CD4-positive, alpha-beta T cell (primary cell): ENCODE measurements around the gene NOC4L. TPM values are rescaled to one million over a fixed set of nuclear protein-coding genes. Genes with fewer than 3 reads are reported as not detected.
A peak's percentile ranks its signal among the peaks of the same experiment; 100 is the strongest.

Experiments
- ATAC-seq: fragments of 200-7000 bp; cut with Tn5 transposase; one replicate; pipeline ENCODE4 v1.10.0; 2022; ENCODE audit warnings: mild to moderate bottlenecking; ENCODE audit not compliant: poor library complexity
- CTCF ChIA-PET: fragments of 350-600 bp; sonication (Branson Sonifier 250); formaldehyde crosslinking; loops from one replicate; lab custom pipeline; 2021; ENCODE audit warnings: antibody characterized with exemption, inconsistent platforms; lab: Charles Lee
- POLR2A ChIA-PET: fragments of 350-600 bp; sonication (Branson Sonifier 250); formaldehyde crosslinking; loops from one replicate; lab custom pipeline; 2021; ENCODE audit warnings: antibody characterized with exemption, inconsistent platforms; lab: Charles Lee
- DNase-seq, 14 experiments: peaks; one replicate each; pipeline ENCODE4 v3.0.0-alpha.2; 2013 to 2020; ENCODE audit warnings: mixed read lengths in 2 of 14
- H3K27ac ChIP-seq, 2 donors: one replicate each; pipeline versions ENCODE4 v1.5.1 to v1.7.0; 2013; ENCODE audit warnings: low read length in 2 of 2, low read depth in 1 of 2, mild to moderate bottlenecking in 1 of 2
- H3K27me3 ChIP-seq, 2 experiments: 1 replicate in 1 of 2; 2 replicates in 1 of 2; pipeline versions ENCODE4 v1.6.1 to v1.7.0; 2013; ENCODE audit warnings: low read length in 2 of 2, control low read depth in 1 of 2, mild to moderate bottlenecking in 1 of 2, moderate library complexity in 1 of 2; ENCODE audit not compliant: insufficient read depth in 2 of 2, control insufficient read depth in 1 of 2
- H3K36me3 ChIP-seq: one replicate; pipeline ENCODE4 v1.6.1; 2013; ENCODE audit warnings: low read length, control low read depth; ENCODE audit not compliant: insufficient read depth
- H3K4me1 ChIP-seq: one replicate; pipeline ENCODE4 v1.6.1; 2013; ENCODE audit warnings: low read length, control low read depth; ENCODE audit not compliant: insufficient read depth
- H3K4me3 ChIP-seq: one replicate; pipeline ENCODE4 v1.5.1; 2013; ENCODE audit warnings: mild to moderate bottlenecking, low read length, moderate library complexity
- H3K9me3 ChIP-seq, 2 experiments: 1 replicate in 1 of 2; 2 replicates in 1 of 2; pipeline versions ENCODE4 v1.6.1 to v1.7.0; 2013; ENCODE audit warnings: low read length in 2 of 2, mild to moderate bottlenecking in 2 of 2, control low read depth in 1 of 2, moderate library complexity in 1 of 2; ENCODE audit not compliant: control insufficient read depth in 1 of 2, insufficient read depth in 1 of 2
- H3K27ac Mint-ChIP-seq: one replicate; pipeline ENCODE4 v1.8.0; 2020; ENCODE audit warnings: mixed read lengths
- H3K27me3 Mint-ChIP-seq: one replicate; pipeline ENCODE4 v1.8.0; 2021; ENCODE audit warnings: mixed read lengths
- H3K36me3 Mint-ChIP-seq: one replicate; pipeline ENCODE4 v1.8.0; 2021; ENCODE audit warnings: low read depth, mixed read lengths
- H3K4me1 Mint-ChIP-seq: one replicate; pipeline ENCODE4 v1.8.0; 2021; ENCODE audit warnings: low read depth, mixed read lengths
- H3K4me3 Mint-ChIP-seq: one replicate; pipeline ENCODE4 v1.8.0; 2020; ENCODE audit warnings: mild to moderate bottlenecking, mixed read lengths
- H3K9me3 Mint-ChIP-seq: one replicate; pipeline ENCODE4 v1.8.0; 2020; ENCODE audit warnings: mixed read lengths
- intact Hi-C, 2 experiments: fragments of 100-400 bp; cut with DNase I in 1 of 2; cut with micrococcal nuclease in 1 of 2; formaldehyde crosslinking; loops; one replicate each; pipeline versions ENCODE4 v1.15.1 to v1.9.0; 2023 to 2025; cut with DNase I, micrococcal nuclease
- total RNA-seq, 174 experiments: library from RNA in 2 of 174; stranded (reverse) in 2 of 174; gene quantifications; one replicate each; pipeline ENCODE4 v1.2.3 and lab custom pipeline; 2021 to 2026
- TF ChIP-seq, protein P1 (sequence below): fragments of 200-600 bp; IDR thresholded peaks from one replicate; pipeline ENCODE4 v1.8.0; 2022; ENCODE audit warnings: antibody characterized with exemption, mild to moderate bottlenecking

The NOC4L gene
- total RNA-seq, 2 experiments from 2014 or later = 21.8 to 22.3 TPM

DNA sequence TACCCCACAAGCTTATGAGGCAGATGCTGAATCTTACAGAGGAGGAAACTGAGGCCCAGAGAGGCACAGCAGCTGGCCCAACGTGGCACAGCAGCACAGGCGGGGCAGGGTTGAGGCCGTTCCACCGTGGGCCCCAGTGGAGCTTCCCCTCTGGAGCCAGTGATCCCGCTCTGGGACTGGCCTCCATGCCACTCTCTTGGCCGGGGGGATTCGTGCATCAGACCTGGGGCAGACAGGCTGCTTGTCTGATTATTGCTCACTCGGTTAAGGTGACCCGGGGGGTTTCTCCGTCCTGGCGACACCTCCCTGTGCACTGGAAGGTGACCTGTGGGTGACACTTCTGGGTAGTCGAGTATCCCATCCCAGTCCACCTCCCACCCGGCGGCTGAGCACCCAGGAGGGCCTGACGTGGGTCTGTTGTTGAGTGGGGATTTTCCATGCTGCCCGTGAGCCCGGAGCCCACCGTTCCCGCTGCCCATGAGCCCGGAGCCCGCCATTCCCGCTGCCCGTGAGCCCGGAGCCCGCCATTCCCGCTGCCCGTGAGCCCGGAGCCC is 27.8 kb downstream of the NOC4L start:
- no peak overlapping the region for H3K4me3 ChIP-seq
- peaks cover 0 to 22% of the 10 kb centered on the region in 2 experiments for H3K9me3 ChIP-seq
- Mint-ChIP-seq H3K4me1 (peaks cover 14% of the 10 kb centered on the region), H3K27ac (no peak overlapping the region), H3K27me3 (peaks cover 12% of the 10 kb centered on the region), H3K4me3 (no peak overlapping the region), H3K9me3 (no peaks in the 10 kb centered on the region), H3K36me3 (no peaks in the 10 kb centered on the region)
- ATAC-seq = no peak
- no peak for DNase-seq
- peaks cover 44% of the 10 kb centered on the region for H3K4me1 ChIP-seq
- no peaks in the 10 kb centered on the region for H3K36me3 ChIP-seq
- H3K27ac ChIP-seq = no peak overlapping the region
- intact Hi-C loops = no loop called here
- ChIA-PET CTCF (no interaction called here), POLR2A (no interaction called here)
- TF ChIP-seq, protein P1, sequence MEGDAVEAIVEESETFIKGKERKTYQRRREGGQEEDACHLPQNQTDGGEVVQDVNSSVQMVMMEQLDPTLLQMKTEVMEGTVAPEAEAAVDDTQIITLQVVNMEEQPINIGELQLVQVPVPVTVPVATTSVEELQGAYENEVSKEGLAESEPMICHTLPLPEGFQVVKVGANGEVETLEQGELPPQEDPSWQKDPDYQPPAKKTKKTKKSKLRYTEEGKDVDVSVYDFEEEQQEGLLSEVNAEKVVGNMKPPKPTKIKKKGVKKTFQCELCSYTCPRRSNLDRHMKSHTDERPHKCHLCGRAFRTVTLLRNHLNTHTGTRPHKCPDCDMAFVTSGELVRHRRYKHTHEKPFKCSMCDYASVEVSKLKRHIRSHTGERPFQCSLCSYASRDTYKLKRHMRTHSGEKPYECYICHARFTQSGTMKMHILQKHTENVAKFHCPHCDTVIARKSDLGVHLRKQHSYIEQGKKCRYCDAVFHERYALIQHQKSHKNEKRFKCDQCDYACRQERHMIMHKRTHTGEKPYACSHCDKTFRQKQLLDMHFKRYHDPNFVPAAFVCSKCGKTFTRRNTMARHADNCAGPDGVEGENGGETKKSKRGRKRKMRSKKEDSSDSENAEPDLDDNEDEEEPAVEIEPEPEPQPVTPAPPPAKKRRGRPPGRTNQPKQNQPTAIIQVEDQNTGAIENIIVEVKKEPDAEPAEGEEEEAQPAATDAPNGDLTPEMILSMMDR = no peak
- peaks cover 3 to 5% of the 10 kb centered on the region in 2 experiments for H3K27me3 ChIP-seq

DNA sequence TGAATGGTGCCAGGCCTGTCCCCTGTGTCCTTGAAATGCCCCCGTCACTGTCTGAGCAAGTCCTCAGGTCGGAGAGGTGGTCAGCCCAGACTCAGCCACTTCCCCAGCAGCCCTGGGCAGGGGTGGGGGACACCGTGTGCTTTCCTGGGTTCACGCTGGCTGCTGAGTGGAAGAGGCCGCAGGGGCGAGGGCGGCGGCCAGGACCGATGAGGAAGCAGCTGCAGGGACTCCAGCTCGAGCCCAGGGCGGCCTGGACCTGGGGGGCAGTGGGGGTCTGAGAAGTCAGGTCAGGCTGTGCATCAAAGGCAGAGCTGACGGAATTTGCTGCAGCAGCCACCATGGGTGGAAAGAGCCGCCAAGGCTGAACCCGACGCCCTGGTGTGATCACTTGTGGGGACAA is 28.4 kb downstream of the NOC4L start:
- Mint-ChIP-seq H3K9me3 (no peaks in the 10 kb centered on the region), H3K36me3 (no peaks in the 10 kb centered on the region), H3K4me1 (peaks cover 14% of the 10 kb centered on the region), H3K27me3 (peaks cover 12% of the 10 kb centered on the region), H3K27ac (no peak overlapping the region), H3K4me3 (no peak overlapping the region)
- TF ChIP-seq, protein P1 = no peak
- ATAC-seq = no peak
- Histone ChIP-seq H3K36me3 (no peaks in the 10 kb centered on the region), H3K4me1 (peaks cover 41% of the 10 kb centered on the region), H3K27ac (no peak overlapping the region), H3K27me3 (peaks cover 3 to 5% of the 10 kb centered on the region in 2 experiments), H3K4me3 (no peak overlapping the region), H3K9me3 (peaks cover 0 to 17% of the 10 kb centered on the region in 2 experiments)
- POLR2A ChIA-PET = no interaction called here
- CTCF ChIA-PET = no interaction called here
- DNase-seq = no peak
- intact Hi-C loops = no loop called here

DNA sequence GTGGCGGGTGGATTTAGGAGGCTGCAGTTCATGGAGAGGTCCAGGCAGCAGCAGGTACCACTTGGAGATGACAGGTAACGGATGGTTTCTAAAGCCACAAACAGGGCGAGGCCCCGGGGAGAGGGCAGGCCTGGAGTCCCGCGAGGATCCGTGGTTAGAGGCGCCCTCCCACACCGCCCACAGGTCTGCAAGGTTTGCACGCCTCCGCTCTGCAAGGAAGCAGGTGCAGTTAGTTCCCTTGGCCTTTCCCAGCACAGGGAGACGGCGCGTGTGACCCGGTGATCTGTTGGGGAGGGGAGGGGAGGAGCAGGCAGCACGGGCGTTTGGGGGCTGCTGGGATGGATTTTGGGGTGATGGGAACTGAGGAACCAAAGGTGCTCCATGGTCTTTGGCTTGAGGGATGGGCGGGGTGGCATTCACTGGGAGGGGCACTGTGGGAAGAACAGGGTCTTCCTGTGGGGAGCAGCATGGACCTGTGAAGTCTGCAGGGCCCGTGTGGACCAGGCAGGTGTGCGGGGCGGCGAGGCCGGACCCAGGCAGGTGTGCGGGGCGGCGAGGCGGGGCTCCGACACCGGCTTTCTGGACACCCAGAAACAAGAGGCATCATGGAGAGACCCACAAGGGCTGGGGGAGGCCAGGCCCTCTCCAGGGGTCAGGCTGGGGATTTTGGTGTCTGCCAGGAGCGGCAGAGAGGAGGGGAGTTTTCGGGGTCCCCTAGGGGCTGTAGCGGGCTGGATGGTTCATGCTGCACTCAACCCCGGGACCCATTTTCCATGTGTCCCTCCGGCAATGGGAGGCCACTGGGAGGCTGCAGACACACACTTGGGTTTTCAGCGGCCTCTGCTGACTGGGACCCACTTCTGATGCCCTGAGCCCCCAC is 29.1 kb downstream of the NOC4L start:
- Mint-ChIP-seq H3K4me3 (peak overlapping the region; percentile 42), H3K9me3 (no peaks in the 10 kb centered on the region), H3K4me1 (peaks cover 17% of the 10 kb centered on the region), H3K36me3 (no peaks in the 10 kb centered on the region), H3K27ac (no peak overlapping the region), H3K27me3 (peaks cover 12% of the 10 kb centered on the region)
- TF ChIP-seq, protein P1 = no peak
- H3K36me3 ChIP-seq = no peaks in the 10 kb centered on the region
- H3K4me1 ChIP-seq = peaks cover 39% of the 10 kb centered on the region
- peak in 3 of 14 experiments; percentile 38 to 56 (median 44) for DNase-seq
- no peak overlapping the region for H3K27ac ChIP-seq
- peaks cover 0 to 12% of the 10 kb centered on the region in 2 experiments for H3K9me3 ChIP-seq
- ChIA-PET POLR2A (interaction anchor here (1.0 kb wide), 1 partner anchor 11 kb away, joined by 3 read pairs; no protein-coding TSS in a partner anchor), CTCF (no interaction called here)
- intact Hi-C loops = no loop called here
- H3K4me3 ChIP-seq = no peak overlapping the region
- peaks cover 3 to 5% of the 10 kb centered on the region in 2 experiments for H3K27me3 ChIP-seq
- ATAC-seq = peak; percentile 56
